Right lobe of liver (tissue), 6 donors: ENCODE results near the gene RFX4. TPM values are rescaled to one million over a fixed set of nuclear protein-coding genes. Genes with fewer than 3 reads are reported as not detected.

Experiments used
- ATAC-seq, 4 donors: fragments of 200-7000 bp; cut with Tn5 transposase; one replicate each; pipeline ENCODE4 v1.9.1; 2020; ENCODE audit warnings: mild to moderate bottlenecking in 4 of 4, moderate library complexity in 4 of 4
- DNase-seq, 3 donors: peaks; one replicate each; pipeline ENCODE4 v3.0.0-alpha.2; 2020
- H3K27ac ChIP-seq, 3 donors: fragments of 200-600 bp; one replicate each; pipeline ENCODE4 v1.8.0; 2022
- H3K27me3 ChIP-seq, 2 donors: fragments of 200-600 bp; one replicate each; pipeline ENCODE4 v1.8.0; 2022
- H3K36me3 ChIP-seq, 4 donors: fragments of 200-600 bp; sonication (generic) in 1 of 4; one replicate each; pipeline versions ENCODE4 v1.5.1 to v1.8.0; 2017 to 2022; ENCODE audit warnings: control low read depth in 1 of 4
- H3K4me1 ChIP-seq, 4 donors: fragments of 200-600 bp; sonication (generic) in 1 of 4; one replicate each; pipeline versions ENCODE4 v1.5.1 to v1.8.0; 2017 to 2022; ENCODE audit warnings: control low read depth in 1 of 4
- H3K4me3 ChIP-seq, 3 donors: fragments of 200-600 bp; one replicate each; pipeline ENCODE4 v1.8.0; 2022
- H3K9me3 ChIP-seq, 4 donors: fragments of 200-600 bp; sonication (generic) in 1 of 4; one replicate each; pipeline versions ENCODE4 v1.5.1 to v1.8.0; 2017 to 2022; ENCODE audit warnings: control low read depth in 1 of 4
- POLR2A ChIP-seq: fragments of 450-650 bp; IDR thresholded peaks from one replicate; pipeline ENCODE4 v1.6.1; 2017; ENCODE audit warnings: antibody characterized with exemption, mild to moderate bottlenecking
- WGBS: methylation state at CpG from one replicate; pipeline ENCODE4 v1.1.6; 2018; ENCODE audit warnings: low coverage, low lambda C conversion rate; ENCODE audit not compliant: insufficient coverage; ENCODE audit errors: missing lambda C conversion rate; 5-methylcytosine and 5-hydroxymethylcytosine counted together
- intact Hi-C, 2 donors: fragments of 100-400 bp; cut with DNase I; formaldehyde crosslinking; loops; one replicate each; pipeline versions ENCODE4 v1.11.2 to v1.14.1; 2022
- total RNA-seq, 6 experiments: library from RNA; depleted of rRNA in 2 of 6; stranded (reverse); fragments of >200 nt in 2 of 6; fragmentation: NEBNext Ultra II Directional in 3 of 6; extraction: Animal tissue kit (Norgen Biotek cat#: 25700) in 3 of 6; gene quantifications; one replicate each; pipeline versions ENCODE4 v1.1.0 to v1.2.4, GENCODE V29; 2016 to 2023
- TF ChIP-seq, protein P1 (sequence below), 4 donors: fragments of 200-600 bp in 3 of 4; fragments of 450-650 bp in 1 of 4; IDR thresholded peaks; one replicate each; pipeline versions ENCODE4 v1.5.1 to v1.8.0; 2016 to 2022; ENCODE audit warnings: antibody characterized with exemption in 4 of 4, mild to moderate bottlenecking in 2 of 4
- donor health status: DM: no; HTN: yes; CAD: no.
- donor health status: DM: no; HTN: no; CAD: no.
- donor health status: DM: no; HTN: no; CAD: no.
- donor health status: DM: no; HTN: yes; CAD: no.
- donor health status: DM: no; HTN: yes; CAD: no.

Gene RFX4
- total RNA-seq, 6 experiments from 2014 or later, result not detected

DNA sequence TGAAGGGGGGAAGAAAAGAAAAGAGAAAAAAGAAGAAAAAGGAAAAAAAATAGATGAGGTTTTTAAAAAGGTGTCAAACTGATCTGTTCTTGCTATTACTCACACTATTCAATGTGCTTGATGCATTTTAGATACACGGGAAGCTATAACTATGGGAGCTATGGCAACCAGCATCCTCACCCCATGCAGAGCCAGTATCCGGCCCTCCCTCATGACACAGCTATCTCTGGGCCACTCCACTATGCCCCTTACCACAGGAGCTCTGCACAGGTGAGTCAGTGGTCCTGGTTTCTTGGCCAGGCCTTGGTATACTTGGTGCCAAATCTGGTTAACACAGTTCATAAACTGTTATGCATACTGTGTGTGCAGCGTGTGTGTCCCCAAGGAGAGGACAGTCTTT lies 167.7 kb downstream of the RFX4 start:
- Histone ChIP-seq H3K9me3 (no peaks in the 10 kb centered on the region), H3K27me3 (no peaks in the 10 kb centered on the region), H3K27ac (no peak overlapping the region), H3K36me3 (no peaks in the 10 kb centered on the region), H3K4me3 (no peak overlapping the region), H3K4me1 (no peaks in the 10 kb centered on the region)
- DNase-seq (no peak), ATAC-seq (no peak)
- TF ChIP-seq, protein P1, sequence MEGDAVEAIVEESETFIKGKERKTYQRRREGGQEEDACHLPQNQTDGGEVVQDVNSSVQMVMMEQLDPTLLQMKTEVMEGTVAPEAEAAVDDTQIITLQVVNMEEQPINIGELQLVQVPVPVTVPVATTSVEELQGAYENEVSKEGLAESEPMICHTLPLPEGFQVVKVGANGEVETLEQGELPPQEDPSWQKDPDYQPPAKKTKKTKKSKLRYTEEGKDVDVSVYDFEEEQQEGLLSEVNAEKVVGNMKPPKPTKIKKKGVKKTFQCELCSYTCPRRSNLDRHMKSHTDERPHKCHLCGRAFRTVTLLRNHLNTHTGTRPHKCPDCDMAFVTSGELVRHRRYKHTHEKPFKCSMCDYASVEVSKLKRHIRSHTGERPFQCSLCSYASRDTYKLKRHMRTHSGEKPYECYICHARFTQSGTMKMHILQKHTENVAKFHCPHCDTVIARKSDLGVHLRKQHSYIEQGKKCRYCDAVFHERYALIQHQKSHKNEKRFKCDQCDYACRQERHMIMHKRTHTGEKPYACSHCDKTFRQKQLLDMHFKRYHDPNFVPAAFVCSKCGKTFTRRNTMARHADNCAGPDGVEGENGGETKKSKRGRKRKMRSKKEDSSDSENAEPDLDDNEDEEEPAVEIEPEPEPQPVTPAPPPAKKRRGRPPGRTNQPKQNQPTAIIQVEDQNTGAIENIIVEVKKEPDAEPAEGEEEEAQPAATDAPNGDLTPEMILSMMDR (IDR thresholded peaks at IDR 0.05), result no peak
- no peak for TF ChIP-seq POLR2A
- intact Hi-C loops, result no loop called here
- WGBS, result 69% methylated on average over 2 of the region's 3 CpGs

DNA sequence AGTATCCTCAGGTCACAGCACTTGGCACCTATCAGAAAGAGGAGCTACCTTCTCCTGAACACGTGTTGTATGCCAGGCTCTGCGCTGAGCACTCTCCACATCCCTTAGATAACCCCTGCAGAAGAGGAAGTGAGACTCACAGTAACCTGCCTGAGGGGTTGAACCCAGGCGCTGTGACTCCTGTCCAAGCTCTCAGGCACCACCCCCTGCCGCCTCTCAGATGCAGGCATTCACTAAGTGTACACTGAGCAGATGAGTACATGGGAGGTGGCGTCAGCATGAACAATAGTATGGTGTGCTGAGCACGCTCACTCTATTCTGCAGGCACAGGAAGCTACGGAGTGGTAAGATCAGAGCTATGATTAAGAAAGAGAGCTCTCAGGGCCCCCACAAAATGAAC lies 170.7 kb downstream of the RFX4 start:
- no peak for DNase-seq
- Histone ChIP-seq H3K4me3 (no peak overlapping the region), H3K36me3 (no peaks in the 10 kb centered on the region), H3K27ac (no peak overlapping the region), H3K4me1 (peaks cover 0 to 3% (median under 1%) of the 10 kb centered on the region in 4 donors), H3K9me3 (no peaks in the 10 kb centered on the region), H3K27me3 (no peaks in the 10 kb centered on the region)
- TF ChIP-seq, protein P1 (IDR thresholded peaks at IDR 0.05), result no peak
- no peak for TF ChIP-seq POLR2A
- 80% methylated on average over 4 of the region's 7 CpGs for WGBS
- ATAC-seq, result no peak
- intact Hi-C loops, result no loop called here

DNA sequence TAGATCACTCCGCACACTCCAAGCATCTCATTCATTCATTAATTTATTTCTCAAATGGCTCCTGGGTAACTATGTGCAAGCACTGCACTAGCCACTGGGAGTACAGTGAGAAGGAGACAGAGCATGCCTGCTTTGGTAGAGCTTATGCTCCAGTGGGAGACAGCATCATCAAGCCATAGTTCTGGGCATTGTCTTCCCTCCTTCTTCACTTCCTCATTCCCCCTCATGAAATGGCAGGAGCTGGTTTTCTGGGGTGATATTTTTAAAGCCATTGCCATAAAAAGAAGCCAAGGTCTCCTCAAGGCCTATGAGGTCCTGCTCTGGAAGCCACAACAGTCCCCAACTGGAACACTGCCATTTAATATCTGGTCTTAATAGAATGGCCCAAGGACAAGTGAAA lies 171.5 kb downstream of the RFX4 start:
- no peaks in the 10 kb centered on the region for H3K27me3 ChIP-seq
- ATAC-seq, result no peak
- WGBS, result 100% methylated on average over 1 of the region's 1 CpG
- H3K27ac ChIP-seq, result no peak overlapping the region
- peaks cover 0 to 8% (median 4%) of the 10 kb centered on the region in 4 donors for H3K4me1 ChIP-seq
- H3K9me3 ChIP-seq, result no peaks in the 10 kb centered on the region
- no peaks in the 10 kb centered on the region for H3K36me3 ChIP-seq
- H3K4me3 ChIP-seq, result no peak overlapping the region
- intact Hi-C loops, result no loop called here
- DNase-seq, result no peak
- TF ChIP-seq POLR2A, result no peak
- TF ChIP-seq, protein P1 (IDR thresholded peaks at IDR 0.05), result no peak

DNA sequence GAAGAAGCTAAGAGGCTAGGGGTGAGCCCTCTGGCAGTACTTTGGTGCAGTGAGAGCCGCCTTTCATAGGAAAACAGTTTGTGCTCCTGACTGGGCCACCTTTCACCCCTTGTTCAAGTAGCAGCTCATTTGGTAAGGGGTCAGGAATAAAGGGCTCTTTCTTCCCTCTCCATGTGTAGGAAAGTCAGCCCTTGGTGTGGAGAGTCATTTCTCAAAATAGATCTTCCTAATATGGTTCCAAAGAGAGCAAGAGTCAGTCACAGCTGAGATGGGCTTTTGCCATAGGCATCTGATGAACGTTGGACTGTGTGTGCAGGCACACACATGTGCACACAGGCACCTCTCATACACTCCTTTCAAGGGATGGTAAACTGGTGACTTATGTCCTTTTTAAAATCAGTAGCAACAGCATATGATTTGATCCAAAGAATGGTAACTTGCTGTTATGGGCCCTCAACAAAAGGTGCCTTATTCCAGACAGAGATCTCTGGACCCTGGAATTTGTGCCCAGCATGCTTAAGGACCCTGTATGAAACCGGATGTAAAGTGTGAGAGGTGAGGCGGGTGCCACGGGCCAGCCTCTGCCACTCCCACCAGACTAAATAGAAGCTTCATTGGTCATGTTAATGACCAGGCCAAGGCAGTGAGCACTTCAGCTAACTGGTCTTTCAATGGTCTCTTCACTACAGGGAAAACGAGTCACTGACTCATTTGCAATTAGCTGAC lies 175.0 kb downstream of the RFX4 start:
- Histone ChIP-seq H3K27ac (no peak overlapping the region), H3K4me1 (peaks cover 0 to 8% (median 4%) of the 10 kb centered on the region in 4 donors), H3K4me3 (no peak overlapping the region), H3K9me3 (no peaks in the 10 kb centered on the region), H3K36me3 (no peaks in the 10 kb centered on the region), H3K27me3 (no peaks in the 10 kb centered on the region)
- TF ChIP-seq POLR2A, result no peak
- TF ChIP-seq, protein P1 (IDR thresholded peaks at IDR 0.05), result no peak
- intact Hi-C loops, result no loop called here
- no peak for DNase-seq
- 73% methylated on average over 5 of the region's 6 CpGs for WGBS
- ATAC-seq, result no peak
